ENCODE data around the gene AGAP1. TPM values are rescaled to one million over a fixed set of nuclear protein-coding genes. Genes with fewer than 3 reads are reported as not detected.

AGAP1 gene
- total RNA-seq, 1 donor from 2014 or later: 39.0 TPM

GRCh38 chr2:235494716-235495372 is 1.0 kb downstream of the AGAP1 start:
- peak overlapping the region; percentile 84 for H3K4me3 Mint-ChIP-seq (ENCODE audit: unreplicated experiment)
- TF ChIP-seq CTCF (IDR thresholded peaks at IDR 0.05): peak; percentile 46
- DNase-seq (ENCODE audit: low spot score): no peak
- H3K27ac Mint-ChIP-seq (ENCODE audit: unreplicated experiment): peak overlapping the region; percentile 63
- H3K4me1 Mint-ChIP-seq (ENCODE audit: low read depth): peaks cover 31% of the 10 kb centered on the region
- peaks cover 12% of the 10 kb centered on the region for H3K9me3 Mint-ChIP-seq (ENCODE audit: low read depth)
- peaks cover 2% of the 10 kb centered on the region for H3K27me3 Mint-ChIP-seq (ENCODE audit: low read depth)
- peaks cover 3% of the 10 kb centered on the region for H3K36me3 Mint-ChIP-seq (ENCODE audit: low read depth)

GRCh38 chr2:235495373-235496238 is 1.8 kb downstream of the AGAP1 start:
- Mint-ChIP-seq H3K4me3 (ENCODE audit: unreplicated experiment) (peak overlapping the region; percentile 84), H3K4me1 (ENCODE audit: low read depth) (peaks cover 35% of the 10 kb centered on the region), H3K9me3 (ENCODE audit: low read depth) (peaks cover 5% of the 10 kb centered on the region), H3K36me3 (ENCODE audit: low read depth) (peaks cover 1% of the 10 kb centered on the region), H3K27ac (ENCODE audit: unreplicated experiment) (peak overlapping the region; percentile 57), H3K27me3 (ENCODE audit: low read depth) (no peaks in the 10 kb centered on the region)
- no peak for DNase-seq (ENCODE audit: low spot score)
- TF ChIP-seq CTCF (IDR thresholded peaks at IDR 0.05): peak; percentile 40

- Mint-ChIP-seq H3K4me1 (ENCODE audit: low read depth) (peaks cover 41% of the 10 kb centered on the region), H3K9me3 (ENCODE audit: low read depth) (peaks cover 5% of the 10 kb centered on the region), H3K4me3 (ENCODE audit: unreplicated experiment) (peak overlapping the region; percentile 84), H3K36me3 (ENCODE audit: low read depth) (peaks cover 1% of the 10 kb centered on the region), H3K27me3 (ENCODE audit: low read depth) (no peaks in the 10 kb centered on the region), H3K27ac (ENCODE audit: unreplicated experiment) (no peak overlapping the region)
- DNase-seq (ENCODE audit: low spot score): no peak
- TF ChIP-seq CTCF (IDR thresholded peaks at IDR 0.05): no peak
Observed at GRCh38 chr2:235496239-235496621, 2.4 kb downstream of the AGAP1 start.

- Mint-ChIP-seq H3K4me1 (ENCODE audit: low read depth) (peaks cover 50% of the 10 kb centered on the region), H3K4me3 (ENCODE audit: unreplicated experiment) (no peak overlapping the region), H3K36me3 (ENCODE audit: low read depth) (peaks cover 1% of the 10 kb centered on the region), H3K27ac (ENCODE audit: unreplicated experiment) (no peak overlapping the region), H3K9me3 (ENCODE audit: low read depth) (peaks cover 1% of the 10 kb centered on the region), H3K27me3 (ENCODE audit: low read depth) (no peaks in the 10 kb centered on the region)
- no peak for DNase-seq (ENCODE audit: low spot score)
- TF ChIP-seq CTCF (IDR thresholded peaks at IDR 0.05): no peak
Observed at GRCh38 chr2:235497096-235497495, 3.3 kb downstream of the AGAP1 start.

- DNase-seq (ENCODE audit: low spot score): no peak
- no peak for TF ChIP-seq CTCF (IDR thresholded peaks at IDR 0.05)
- Mint-ChIP-seq H3K9me3 (ENCODE audit: low read depth) (no peaks in the 10 kb centered on the region), H3K36me3 (ENCODE audit: low read depth) (peaks cover 1% of the 10 kb centered on the region), H3K27me3 (ENCODE audit: low read depth) (no peaks in the 10 kb centered on the region), H3K4me3 (ENCODE audit: unreplicated experiment) (no peak overlapping the region), H3K27ac (ENCODE audit: unreplicated experiment) (no peak overlapping the region), H3K4me1 (ENCODE audit: low read depth) (peaks cover 45% of the 10 kb centered on the region)
Observed at GRCh38 chr2:235498541-235498940, 4.7 kb downstream of the AGAP1 start.
